ENCODE measurements around the gene CTXN3.

Gene CTXN3

DNA sequence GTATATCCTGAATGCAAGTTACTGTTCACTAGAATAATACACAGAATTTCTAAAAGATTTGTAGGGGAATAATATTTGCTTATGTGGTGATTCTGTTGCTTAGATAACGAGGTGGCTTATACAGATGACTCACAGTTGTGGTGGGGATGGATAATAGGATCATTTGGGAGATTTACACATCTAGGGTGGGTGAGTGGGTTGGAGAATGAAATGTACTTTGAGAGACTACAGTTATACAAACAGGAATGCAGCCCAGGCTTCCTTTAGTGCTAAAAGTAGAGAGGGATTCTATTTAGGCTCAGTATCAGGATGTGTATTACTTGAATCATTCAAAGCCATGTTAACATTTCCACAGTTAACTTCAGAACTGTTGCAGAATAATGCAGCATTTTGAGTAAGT is 1.8 kb downstream of the CTXN3 start:
- no peak overlapping the region for H3K27ac ChIP-seq
- H3K4me3 ChIP-seq (ENCODE audit: low read depth in 1 of 2, low read length in 1 of 2) = no peak overlapping the region
- H3K36me3 ChIP-seq = no peaks in the 10 kb centered on the region
- no peaks in the 10 kb centered on the region for H3K27me3 ChIP-seq
- H3K9me3 ChIP-seq = no peaks in the 10 kb centered on the region
- no peak for TF ChIP-seq CTCF (IDR thresholded peaks at IDR 0.05)
- peaks cover 14 to 22% of the 10 kb centered on the region in 2 experiments for H3K4me1 ChIP-seq (ENCODE audit: control insufficient read depth in 1 of 2, insufficient read depth in 1 of 2, low read depth in 1 of 2, low read length in 1 of 2)

- no peak for TF ChIP-seq CTCF (IDR thresholded peaks at IDR 0.05)
- no peaks in the 10 kb centered on the region for H3K36me3 ChIP-seq
- H3K9me3 ChIP-seq = no peaks in the 10 kb centered on the region
- H3K4me3 ChIP-seq (ENCODE audit: low read depth in 1 of 2, low read length in 1 of 2) = no peak overlapping the region
- H3K27me3 ChIP-seq = no peaks in the 10 kb centered on the region
- peaks cover 14 to 22% of the 10 kb centered on the region in 2 experiments for H3K4me1 ChIP-seq (ENCODE audit: control insufficient read depth in 1 of 2, insufficient read depth in 1 of 2, low read depth in 1 of 2, low read length in 1 of 2)
- no peak overlapping the region for H3K27ac ChIP-seq
Observed at GRCh38 chr5:127652952-127653611, 4.2 kb downstream of the CTXN3 start.

DNA sequence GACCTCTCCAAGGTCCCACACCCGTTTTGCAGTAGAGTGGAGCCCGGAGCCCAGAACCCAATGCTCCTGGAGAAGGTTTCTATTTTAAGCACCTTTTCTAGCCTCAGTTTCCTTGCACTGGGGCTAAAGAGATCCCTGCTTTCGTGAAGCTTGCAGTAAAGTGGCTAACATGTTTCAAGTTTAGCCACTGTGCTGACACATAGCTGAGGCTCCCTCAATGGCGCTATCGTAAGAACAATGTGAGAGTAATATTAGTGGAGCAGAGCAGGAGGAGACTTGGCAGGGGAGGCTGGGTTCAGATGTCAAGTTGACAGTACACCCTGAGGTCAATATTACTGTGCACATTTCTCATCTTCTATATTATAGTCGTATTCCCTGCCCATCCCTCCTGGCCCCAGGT is 7.9 kb downstream of the CTXN3 start:
- H3K4me3 ChIP-seq (ENCODE audit: low read depth in 1 of 2, low read length in 1 of 2) = no peak overlapping the region
- H3K9me3 ChIP-seq = no peaks in the 10 kb centered on the region
- H3K36me3 ChIP-seq = no peaks in the 10 kb centered on the region
- no peaks in the 10 kb centered on the region for H3K4me1 ChIP-seq (ENCODE audit: control insufficient read depth in 1 of 2, insufficient read depth in 1 of 2, low read depth in 1 of 2, low read length in 1 of 2)
- H3K27me3 ChIP-seq = no peaks in the 10 kb centered on the region
- no peak overlapping the region for H3K27ac ChIP-seq
- TF ChIP-seq CTCF (IDR thresholded peaks at IDR 0.05) = no peak

- no peak for TF ChIP-seq CTCF (IDR thresholded peaks at IDR 0.05)
- Histone ChIP-seq H3K27ac (no peak overlapping the region), H3K4me3 (ENCODE audit: low read depth in 1 of 2, low read length in 1 of 2) (no peak overlapping the region), H3K4me1 (ENCODE audit: control insufficient read depth in 1 of 2, insufficient read depth in 1 of 2, low read depth in 1 of 2, low read length in 1 of 2) (no peaks in the 10 kb centered on the region), H3K36me3 (no peaks in the 10 kb centered on the region), H3K27me3 (no peaks in the 10 kb centered on the region), H3K9me3 (no peaks in the 10 kb centered on the region)
Observed at GRCh38 chr5:127660047-127660733, 11.3 kb downstream of the CTXN3 start.

DNA sequence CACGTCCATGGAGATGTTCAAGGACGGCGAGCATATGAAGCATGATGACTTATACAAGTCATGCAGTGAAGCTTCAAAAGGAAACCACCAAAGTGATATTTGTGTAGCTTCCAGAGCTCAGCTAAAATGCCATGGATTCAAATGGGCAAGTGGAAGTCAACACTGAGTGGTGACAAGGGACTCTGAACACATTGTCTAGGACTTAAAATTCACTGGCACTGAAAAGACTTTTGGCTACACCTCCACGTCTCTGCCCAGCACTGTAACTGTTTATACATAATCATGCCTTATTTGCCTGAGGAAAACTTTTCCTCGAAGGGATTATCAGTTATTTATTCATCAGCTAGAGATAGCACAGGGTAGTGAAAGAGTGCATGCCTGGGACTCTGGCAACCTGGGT is 15.2 kb downstream of the CTXN3 start:
- no peaks in the 10 kb centered on the region for H3K4me1 ChIP-seq (ENCODE audit: control insufficient read depth in 1 of 2, insufficient read depth in 1 of 2, low read depth in 1 of 2, low read length in 1 of 2)
- no peaks in the 10 kb centered on the region for H3K9me3 ChIP-seq
- H3K27ac ChIP-seq = no peak overlapping the region
- H3K4me3 ChIP-seq (ENCODE audit: low read depth in 1 of 2, low read length in 1 of 2) = no peak overlapping the region
- no peak for TF ChIP-seq CTCF (IDR thresholded peaks at IDR 0.05)
- no peaks in the 10 kb centered on the region for H3K27me3 ChIP-seq
- H3K36me3 ChIP-seq = no peaks in the 10 kb centered on the region
